CD4-positive, CD25-positive, alpha-beta regulatory T cell (primary cell): ENCODE measurements around the gene E2F1. TPM values are rescaled to one million over a fixed set of nuclear protein-coding genes. Genes with fewer than 3 reads are reported as not detected.
A peak's percentile ranks its signal among the peaks of the same experiment; 100 is the strongest.

Experiments
- ATAC-seq, 2 donors: fragments of 150-1000 bp; cut with Tn5 transposase; one replicate each; pipeline ENCODE4 v1.10.0; 2021; ENCODE audit warnings: low read depth in 2 of 2, moderate number of reproducible peaks in 2 of 2, moderate library complexity in 1 of 2
- DNase-seq, 3 donors: peaks; one replicate each; pipeline versions ENCODE4 v3.0.0 to v3.0.0-alpha.2; 2012 to 2022; ENCODE audit warnings: mixed read lengths in 1 of 3
- H3K27ac ChIP-seq: one replicate; pipeline ENCODE4 v1.7.0; 2013; ENCODE audit warnings: mild to moderate bottlenecking, low read length; ENCODE audit not compliant: insufficient read depth, poor library complexity, severe bottlenecking
- H3K27me3 ChIP-seq: one replicate; pipeline ENCODE4 v1.7.0; 2013; ENCODE audit warnings: low read length; ENCODE audit not compliant: control insufficient read depth, insufficient read depth
- H3K36me3 ChIP-seq: one replicate; pipeline ENCODE4 v1.7.0; 2013; ENCODE audit warnings: mild to moderate bottlenecking, low read length, moderate library complexity; ENCODE audit not compliant: control insufficient read depth, insufficient read depth
- H3K4me1 ChIP-seq: 2 replicates; pipeline ENCODE4 v1.7.0; 2013; ENCODE audit warnings: mild to moderate bottlenecking, low read length; ENCODE audit not compliant: insufficient read depth, control insufficient read depth, poor library complexity, severe bottlenecking
- H3K4me3 ChIP-seq: one replicate; pipeline ENCODE4 v1.7.0; 2013; ENCODE audit warnings: low read depth, mild to moderate bottlenecking, low read length, moderate library complexity
- H3K9me3 ChIP-seq, 2 experiments: 1 replicate in 1 of 2; 2 replicates in 1 of 2; pipeline ENCODE4 v1.7.0; 2013; ENCODE audit warnings: low read length in 2 of 2, mild to moderate bottlenecking in 1 of 2, moderate library complexity in 1 of 2; ENCODE audit not compliant: control insufficient read depth in 2 of 2
- H3K27ac Mint-ChIP-seq, 3 donors: one replicate each; pipeline ENCODE4 v1.8.0; 2020 to 2022; ENCODE audit warnings: mild to moderate bottlenecking in 3 of 3, mixed read lengths in 3 of 3, moderate library complexity in 2 of 3
- H3K27me3 Mint-ChIP-seq: one replicate; pipeline ENCODE4 v1.8.0; 2022; ENCODE audit warnings: mild to moderate bottlenecking, mixed read lengths
- H3K36me3 Mint-ChIP-seq: one replicate; pipeline ENCODE4 v1.8.0; 2020; ENCODE audit warnings: mixed read lengths
- H3K4me1 Mint-ChIP-seq, 4 donors: one replicate each; pipeline ENCODE4 v1.8.0; 2020 to 2022; ENCODE audit warnings: mixed read lengths in 4 of 4, mild to moderate bottlenecking in 1 of 4
- H3K4me3 Mint-ChIP-seq, 4 donors: one replicate each; pipeline ENCODE4 v1.8.0; 2020 to 2022; ENCODE audit warnings: mild to moderate bottlenecking in 4 of 4, mixed read lengths in 4 of 4, moderate library complexity in 3 of 4
- H3K9me3 Mint-ChIP-seq, 7 donors: one replicate each; pipeline ENCODE4 v1.8.0; 2020 to 2022; ENCODE audit warnings: mixed read lengths in 7 of 7, mild to moderate bottlenecking in 3 of 7, moderate library complexity in 2 of 7
- polyA plus RNA-seq, 4 donors: library from polyadenylated mRNA; unstranded; fragments of 300-500 nt; fragmentation: Illumina TruSeq; gene quantifications; one replicate each; pipeline ENCODE4 v1.2.3, GENCODE V29; 2021
- total RNA-seq: library from RNA; stranded (reverse); gene quantifications from one replicate; pipeline ENCODE4 v1.2.3, GENCODE V29; 2022

The E2F1 gene
- total and polyA plus RNA-seq, 5 donors from 2014 or later, result 0.48 to 3.1 (median 0.94) TPM

- Mint-ChIP-seq H3K36me3 (no peaks in the 10 kb centered on the region), H3K4me1 (peaks cover 10 to 44% (median 14%) of the 10 kb centered on the region in 4 donors), H3K27ac (peak overlapping the region in 1 of 3 donors; percentile 42), H3K9me3 (no peaks in the 10 kb centered on the region), H3K4me3 (peak overlapping the region in 2 of 4 donors; percentile 80 to 86), H3K27me3 (no peaks in the 10 kb centered on the region)
- no peak overlapping the region for H3K27ac ChIP-seq
- H3K4me3 ChIP-seq, result no peak overlapping the region
- H3K4me1 ChIP-seq, result peaks cover 46% of the 10 kb centered on the region
- no peaks in the 10 kb centered on the region for H3K9me3 ChIP-seq
- DNase-seq (no peak), ATAC-seq (no peak)
- H3K36me3 ChIP-seq, result no peaks in the 10 kb centered on the region
- no peaks in the 10 kb centered on the region for H3K27me3 ChIP-seq
Measured at GRCh38 chr20:33670715-33671499, 15.3 kb downstream of the E2F1 start.

- no peaks in the 10 kb centered on the region for H3K36me3 ChIP-seq
- no peak overlapping the region for H3K4me3 ChIP-seq
- peaks cover 49% of the 10 kb centered on the region for H3K4me1 ChIP-seq
- H3K4me3 Mint-ChIP-seq, result peak overlapping the region in 2 of 4 donors; percentile 28 to 97
- ATAC-seq, result no peak
- no peaks in the 10 kb centered on the region for H3K9me3 ChIP-seq
- H3K27me3 Mint-ChIP-seq, result no peaks in the 10 kb centered on the region
- H3K27ac ChIP-seq, result no peak overlapping the region
- H3K9me3 Mint-ChIP-seq, result no peaks in the 10 kb centered on the region
- H3K27me3 ChIP-seq, result no peaks in the 10 kb centered on the region
- no peak for DNase-seq
- H3K36me3 Mint-ChIP-seq, result no peaks in the 10 kb centered on the region
- peaks cover 8 to 46% (median 14%) of the 10 kb centered on the region in 4 donors for H3K4me1 Mint-ChIP-seq
- H3K27ac Mint-ChIP-seq, result peak overlapping the region in 1 of 3 donors; percentile 65
Measured at GRCh38 chr20:33669873-33670640, 16.1 kb downstream of the E2F1 start.

DNA sequence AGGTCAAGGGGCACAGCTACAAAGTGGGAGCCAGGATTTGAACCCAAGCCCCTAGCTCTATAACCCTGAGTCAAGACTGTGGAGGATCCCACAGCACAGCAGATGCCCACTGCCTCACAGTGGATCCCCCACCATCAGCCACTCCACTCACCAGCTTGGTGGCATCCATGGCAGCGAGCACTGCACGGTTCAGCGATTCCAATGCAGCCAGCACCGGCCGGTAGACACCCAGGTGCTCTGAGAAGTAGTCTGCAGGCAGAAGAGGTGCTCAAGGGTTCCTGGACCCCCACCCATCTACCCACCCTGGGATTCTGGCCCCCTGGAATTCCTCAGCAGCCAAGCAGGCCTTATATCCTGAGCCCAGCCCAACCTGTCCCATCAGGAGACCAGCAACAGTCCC lies 17.0 kb downstream of the E2F1 start:
- no peaks in the 10 kb centered on the region for H3K36me3 ChIP-seq
- DNase-seq, result no peak
- H3K27ac ChIP-seq, result no peak overlapping the region
- no peaks in the 10 kb centered on the region for H3K27me3 Mint-ChIP-seq
- H3K9me3 ChIP-seq, result no peaks in the 10 kb centered on the region
- H3K9me3 Mint-ChIP-seq, result no peaks in the 10 kb centered on the region
- no peaks in the 10 kb centered on the region for H3K36me3 Mint-ChIP-seq
- H3K4me3 ChIP-seq, result no peak overlapping the region
- H3K27ac Mint-ChIP-seq, result peak overlapping the region in 2 of 3 donors; percentile 22 to 72
- H3K27me3 ChIP-seq, result no peaks in the 10 kb centered on the region
- no peak for ATAC-seq
- peak overlapping the region; percentile 28 to 97 (median 42) for H3K4me3 Mint-ChIP-seq
- H3K4me1 ChIP-seq, result peaks cover 50% of the 10 kb centered on the region
- peaks cover 11 to 49% (median 19%) of the 10 kb centered on the region in 4 donors for H3K4me1 Mint-ChIP-seq

GRCh38 chr20:33668466-33669155 lies 17.6 kb downstream of the E2F1 start:
- Mint-ChIP-seq H3K27ac (peak overlapping the region in 2 of 3 donors; percentile 22 to 72), H3K4me1 (peaks cover 11 to 50% (median 20%) of the 10 kb centered on the region in 4 donors), H3K9me3 (no peaks in the 10 kb centered on the region), H3K27me3 (no peaks in the 10 kb centered on the region), H3K4me3 (peak overlapping the region in 3 of 4 donors; percentile 46 to 97 (median 84)), H3K36me3 (no peaks in the 10 kb centered on the region)
- DNase-seq (no peak), ATAC-seq (no peak)
- Histone ChIP-seq H3K4me1 (peaks cover 52% of the 10 kb centered on the region), H3K36me3 (no peaks in the 10 kb centered on the region), H3K9me3 (no peaks in the 10 kb centered on the region), H3K27ac (no peak overlapping the region), H3K4me3 (no peak overlapping the region), H3K27me3 (no peaks in the 10 kb centered on the region)

- Histone ChIP-seq H3K36me3 (no peaks in the 10 kb centered on the region), H3K4me3 (peak overlapping the region; percentile 44), H3K9me3 (no peaks in the 10 kb centered on the region), H3K27me3 (no peaks in the 10 kb centered on the region), H3K27ac (peak overlapping the region; percentile 80), H3K4me1 (peaks cover 52% of the 10 kb centered on the region)
- Mint-ChIP-seq H3K27me3 (no peaks in the 10 kb centered on the region), H3K36me3 (no peaks in the 10 kb centered on the region), H3K4me1 (peaks cover 11 to 46% (median 18%) of the 10 kb centered on the region in 4 donors), H3K9me3 (no peaks in the 10 kb centered on the region), H3K4me3 (peak overlapping the region; percentile 82 to 97 (median 84)), H3K27ac (peak overlapping the region in 1 of 3 donors; percentile 65)
- DNase-seq (peak; percentile 67 to 83 (median 79)), ATAC-seq (peak; percentile 65 to 71)
Measured at GRCh38 chr20:33667676-33668465, 18.3 kb downstream of the E2F1 start.

DNA sequence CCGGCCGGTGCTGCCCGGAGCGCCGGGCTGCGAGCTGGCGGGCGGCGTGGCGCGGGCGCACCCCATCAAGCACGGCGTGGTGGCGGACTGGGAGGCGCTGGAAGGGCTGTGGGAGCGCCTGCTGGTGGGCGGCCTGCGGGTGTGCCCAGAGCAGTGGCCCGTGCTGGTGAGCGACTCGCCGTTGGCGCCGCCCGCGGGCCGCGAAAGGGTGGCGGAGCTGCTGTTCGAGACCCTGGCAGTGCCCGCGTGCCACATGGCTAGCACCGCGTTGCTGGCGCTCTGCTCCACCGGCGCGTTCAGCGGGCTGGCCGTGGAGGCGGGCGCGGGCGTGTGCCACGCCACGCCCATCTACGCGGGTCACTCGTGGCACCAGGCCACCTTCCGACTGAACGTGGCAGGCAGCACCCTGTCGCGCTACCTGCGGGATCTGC lies 18.9 kb downstream of the E2F1 start:
- DNase-seq (peak in 1 of 3 donors; percentile 52), ATAC-seq (peak; percentile 3 to 5)
- Mint-ChIP-seq H3K4me3 (peak overlapping the region; percentile 82 to 97 (median 84)), H3K27me3 (no peaks in the 10 kb centered on the region), H3K27ac (peak overlapping the region in 1 of 3 donors; percentile 65), H3K4me1 (peaks cover 11 to 49% (median 20%) of the 10 kb centered on the region in 4 donors), H3K9me3 (no peaks in the 10 kb centered on the region), H3K36me3 (no peaks in the 10 kb centered on the region)
- Histone ChIP-seq H3K36me3 (no peaks in the 10 kb centered on the region), H3K9me3 (no peaks in the 10 kb centered on the region), H3K27me3 (no peaks in the 10 kb centered on the region), H3K27ac (peak overlapping the region; percentile 80), H3K4me1 (peaks cover 53% of the 10 kb centered on the region), H3K4me3 (peak overlapping the region; percentile 44)
